Stomach (tissue), 9 donors: ENCODE results near the gene CENPA. TPM values are rescaled to one million over a fixed set of nuclear protein-coding genes. Genes with fewer than 3 reads are reported as not detected.
"Not testable (repeated sequence)": the region's sequence is repeated elsewhere in the genome, so short reads cannot be mapped to it uniquely, and the experiment has no call there.

Source experiments
- DNase-seq, 2 donors: peaks; one replicate each; pipeline versions ENCODE4 v3.0.0 to v3.0.0-alpha.2; 2013 to 2019
- H3K27ac ChIP-seq, 5 donors: fragments of 200-600 bp in 4 of 5; sonication (generic) in 4 of 5; one replicate each; pipeline ENCODE4 v1.5.1; 2013 to 2019; ENCODE audit warnings: mild to moderate bottlenecking in 1 of 5, moderate library complexity in 1 of 5
- H3K27me3 ChIP-seq, 3 donors: fragments of 200-600 bp; sonication (generic); one replicate each; pipeline ENCODE4 v1.5.1; 2017 to 2019; ENCODE audit warnings: mixed run types in 1 of 3
- H3K36me3 ChIP-seq, 4 donors: fragments of 200-600 bp; sonication (generic); 1 replicate in 3 of 4; 2 replicates in 1 of 4; pipeline ENCODE4 v1.5.1; 2016 to 2019
- H3K4me1 ChIP-seq, 4 donors: fragments of 200-600 bp; sonication (generic); one replicate each; pipeline ENCODE4 v1.5.1; 2016 to 2019
- H3K4me3 ChIP-seq, 4 donors: fragments of 200-600 bp; sonication (generic) in 3 of 4; one replicate each; pipeline ENCODE4 v1.5.1; 2016 to 2019; ENCODE audit warnings: mild to moderate bottlenecking in 1 of 4
- H3K9me3 ChIP-seq, 4 donors: fragments of 200-600 bp; sonication (generic); one replicate each; pipeline ENCODE4 v1.5.1; 2016 to 2019
- CTCF ChIP-seq, 7 experiments: fragments of 450-650 bp in 4 of 7; fragments of 200-600 bp in 3 of 7; sonication (generic) in 3 of 7; IDR thresholded peaks; one replicate each; pipeline ENCODE4 v1.5.1; 2016 to 2019; ENCODE audit warnings: antibody characterized with exemption in 7 of 7, control low read depth in 2 of 7, mild to moderate bottlenecking in 1 of 7
- EP300 ChIP-seq: sonication (generic); formaldehyde crosslinking; IDR thresholded peaks from one replicate; pipeline ENCODE4 v1.6.1; 2017; ENCODE audit warnings: antibody characterized with exemption
- POLR2A ChIP-seq, 4 donors: fragments of 450-650 bp; IDR thresholded peaks; one replicate each; pipeline ENCODE4 v1.6.1; 2016; ENCODE audit warnings: antibody characterized with exemption in 4 of 4, control low read depth in 2 of 4, mild to moderate bottlenecking in 1 of 4, moderate library complexity in 1 of 4
- POLR2AphosphoS5 ChIP-seq, 3 donors: sonication (generic); formaldehyde crosslinking; IDR thresholded peaks; one replicate each; pipeline ENCODE4 v1.6.1; 2016; ENCODE audit warnings: antibody characterized with exemption in 3 of 3
- WGBS, 5 donors: extraction: QIAGEN DNeasy Blood & Tissue Kit in 3 of 5; methylation state at CpG; one replicate each; pipeline versions ENCODE4 v1.1.5 to v1.1.7; 2013 to 2018; 5-methylcytosine and 5-hydroxymethylcytosine counted together
- intact Hi-C: fragments of 100-400 bp; cut with DNase I; formaldehyde crosslinking; loops from one replicate; pipeline ENCODE4 v1.15.1; 2023; ENCODE audit warnings: low total_unique reads
- polyA plus RNA-seq, 3 donors: library from polyadenylated mRNA; stranded (reverse); fragments of 200-250 nt; gene quantifications; one replicate each; pipeline ENCODE4 v1.2.3, GENCODE V29; 2013
- total RNA-seq, 5 donors: library from RNA; depleted of rRNA; stranded (reverse); fragments of >200 nt; gene quantifications; one replicate each; pipeline versions ENCODE4 v1.1.0 to v1.2.3, GENCODE V29; 2014 to 2016
- donor health status: healthy with polysubstance abuse.
- donor health status: Bipolar disorder and iron deficiency.
- donor health status: healthy.

CENPA gene
- total and polyA plus RNA-seq, 8 donors, result 2.0 to 4.0 (median 2.7) TPM; not detected in 4

DNA sequence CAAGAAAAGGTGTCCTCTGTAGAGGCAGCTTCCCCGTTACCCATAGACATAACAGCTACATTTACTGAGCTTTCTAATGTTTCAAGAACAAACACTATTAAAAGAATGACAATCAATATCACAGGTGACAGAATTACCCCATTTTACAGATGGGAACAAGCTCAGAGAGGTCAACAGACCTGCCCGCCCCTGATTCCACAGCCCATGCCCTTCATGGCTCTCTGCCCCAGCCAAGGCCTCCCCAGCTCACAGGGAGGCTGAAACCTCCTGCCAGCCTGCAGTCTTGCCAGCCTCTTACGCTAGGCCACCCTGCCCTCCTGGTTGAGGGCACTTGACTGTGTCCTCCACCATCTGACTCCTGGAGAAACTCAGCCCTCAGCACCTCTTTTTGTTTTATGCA lies 40.9 kb upstream of the CENPA start:
- WGBS, 5 donors, result 82 to 94% (median 90%) methylated on average over 3 of the region's 3 CpGs
- Histone ChIP-seq H3K36me3 (no peaks in the 10 kb centered on the region), H3K27me3 (no peaks in the 10 kb centered on the region), H3K27ac (no peak overlapping the region), H3K9me3 (no peaks in the 10 kb centered on the region), H3K4me3 (no peak overlapping the region), H3K4me1 (peaks cover 0 to 6% (median 2%) of the 10 kb centered on the region in 4 donors)
- no peak for DNase-seq
- intact Hi-C loops, result loop anchor here (5.0 kb wide), 1 partner anchor 138 kb away; no protein-coding TSS in a partner anchor
- TF ChIP-seq EP300 (no peak), CTCF (IDR thresholded peaks at IDR 0.05) (no peak), POLR2A (IDR thresholded peaks at IDR 0.05) (no peak)

- no peaks in the 10 kb centered on the region for H3K36me3 ChIP-seq
- H3K27me3 ChIP-seq, result no peaks in the 10 kb centered on the region
- no peak overlapping the region for H3K4me3 ChIP-seq
- peak; percentile 89 to 93 for DNase-seq
- H3K27ac ChIP-seq, result no peak overlapping the region
- H3K4me1 ChIP-seq, result peaks cover 0 to 6% (median 2%) of the 10 kb centered on the region in 4 donors
- no peak for TF ChIP-seq POLR2AphosphoS5 (IDR thresholded peaks at IDR 0.05)
- no peak for TF ChIP-seq POLR2A (IDR thresholded peaks at IDR 0.05)
- TF ChIP-seq CTCF (IDR thresholded peaks at IDR 0.05), result peak in 5 of 7 experiments; percentile 84 to 91 (median 87)
- TF ChIP-seq EP300, result no peak
- intact Hi-C loops, result no loop called here
- WGBS, 5 donors, result 21 to 29% (median 27%) methylated on average over 9 of the region's 9 CpGs
- H3K9me3 ChIP-seq, result no peaks in the 10 kb centered on the region
Observed at GRCh38 chr2:26745609-26746327, 40.1 kb upstream of the CENPA start.

DNA sequence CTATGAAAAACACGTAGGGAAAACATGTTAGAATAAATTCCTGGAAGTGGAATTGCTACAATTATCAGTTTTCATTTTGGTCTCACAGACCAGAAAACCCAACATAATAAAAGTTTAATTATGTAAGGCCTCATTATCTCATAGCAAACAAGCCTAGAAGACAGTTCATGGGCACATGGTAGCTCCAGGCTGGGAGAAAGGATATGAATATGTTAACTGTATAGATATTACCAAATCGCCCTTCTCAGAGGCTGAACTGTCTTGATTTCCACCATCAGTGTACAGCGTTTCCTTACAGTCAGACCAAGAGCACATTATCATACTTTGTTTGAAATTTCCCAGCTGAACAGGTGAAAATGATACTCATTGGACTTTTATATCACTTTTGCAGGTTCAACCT lies 38.9 kb upstream of the CENPA start:
- Histone ChIP-seq H3K4me3 (no peak overlapping the region), H3K9me3 (no peaks in the 10 kb centered on the region), H3K27me3 (no peaks in the 10 kb centered on the region), H3K36me3 (no peaks in the 10 kb centered on the region), H3K4me1 (peaks cover 0 to 6% (median 2%) of the 10 kb centered on the region in 4 donors), H3K27ac (no peak overlapping the region)
- TF ChIP-seq POLR2A (IDR thresholded peaks at IDR 0.05) (no peak), EP300 (no peak), POLR2AphosphoS5 (IDR thresholded peaks at IDR 0.05) (no peak), CTCF (IDR thresholded peaks at IDR 0.05) (no peak)
- WGBS, 5 donors, result 61 to 80% (median 71%) methylated on average over 3 of the region's 3 CpGs
- DNase-seq, result no peak
- intact Hi-C loops, result no loop called here

- H3K27ac ChIP-seq, intact Hi-C loops: not testable (repeated sequence)
Observed at GRCh38 chr2:26749787-26750420, 36.0 kb upstream of the CENPA start.

GRCh38 chr2:26750467-26750866 lies 35.4 kb upstream of the CENPA start:
- H3K27ac ChIP-seq, intact Hi-C loops, H3K36me3 ChIP-seq, H3K9me3 ChIP-seq, H3K4me3 ChIP-seq, H3K4me1 ChIP-seq, DNase-seq, H3K27me3 ChIP-seq: not testable (repeated sequence)
- WGBS, 5 donors, result 78 to 86% (median 81%) methylated on average over 11 of the region's 11 CpGs

More at GRCh38 chr2:26749787-26750420, 36.0 kb upstream of the CENPA start:
- not testable (repeated sequence) for H3K4me1 ChIP-seq, H3K36me3 ChIP-seq, H3K27me3 ChIP-seq, DNase-seq, H3K4me3 ChIP-seq, H3K9me3 ChIP-seq
- 50 to 60% (median 51%) methylated on average over 8 of the region's 8 CpGs for WGBS, 5 donors
